Pancreas (tissue), 10 donors: ENCODE measurements around the gene INSL6. TPM values are rescaled to one million over a fixed set of nuclear protein-coding genes. Genes with fewer than 3 reads are reported as not detected.

ENCODE experiments used
- ATAC-seq, 4 donors: fragments of 200-7000 bp; cut with Tn5 transposase; one replicate each; pipeline versions ENCODE4 v1.8.0 to v1.9.1; 2020; ENCODE audit warnings: mild to moderate bottlenecking in 4 of 4, moderate library complexity in 4 of 4
- DNase-seq, 6 donors: peaks; one replicate each; pipeline ENCODE4 v3.0.0-alpha.2; 2020
- FAIRE-seq: peaks from 2 replicates; lab custom pipeline; 2012; peaks lifted over from hg19 to GRCh38; lab: Jason Lieb, UNC
- H3K27ac ChIP-seq, 4 donors: fragments of 200-600 bp; sonication (generic); 1 replicate in 3 of 4; 2 replicates in 1 of 4; pipeline versions ENCODE4 v1.5.0 to v1.8.0; 2020
- H3K27me3 ChIP-seq, 4 donors: fragments of 200-600 bp; one replicate each; pipeline ENCODE4 v1.8.0; 2021
- H3K36me3 ChIP-seq, 3 donors: fragments of 200-600 bp; sonication (generic) in 1 of 3; one replicate each; pipeline versions ENCODE4 v1.5.0 to v1.8.0; 2020 to 2021
- H3K4me1 ChIP-seq, 3 donors: fragments of 200-600 bp; one replicate each; pipeline ENCODE4 v1.8.0; 2021
- H3K4me3 ChIP-seq, 4 donors: fragments of 200-600 bp; sonication (generic) in 2 of 4; one replicate each; pipeline versions ENCODE4 v1.5.0 to v1.8.0; 2020 to 2021
- H3K9me3 ChIP-seq, 4 donors: fragments of 200-600 bp; one replicate each; pipeline ENCODE4 v1.8.0; 2021
- CTCF ChIP-seq, 4 donors: fragments of 200-600 bp; sonication (generic) in 3 of 4; IDR thresholded peaks; one replicate each; pipeline versions ENCODE4 v1.5.0 to v1.8.0; 2021; ENCODE audit warnings: antibody characterized with exemption in 4 of 4
- WGBS, 2 donors: extraction: QIAGEN DNeasy Blood & Tissue Kit; methylation state at CpG; one replicate each; pipeline ENCODE4 v1.1.7; 2013; 5-methylcytosine and 5-hydroxymethylcytosine counted together
- intact Hi-C, 3 donors: fragments of 100-400 bp; cut with DNase I; formaldehyde crosslinking; loops; one replicate each; pipeline versions ENCODE4 v1.11.1 to v1.14.2; 2022
- polyA plus RNA-seq, 2 donors: library from polyadenylated mRNA; stranded (reverse); fragments of 200-250 nt; gene quantifications; one replicate each; pipeline ENCODE4 v1.2.3, GENCODE V29; 2013
- total RNA-seq, 6 donors: library from RNA; stranded (reverse); fragmentation: NEBNext Ultra II Directional in 4 of 6; extraction: Animal tissue kit (Norgen Biotek cat#: 25700) in 4 of 6; gene quantifications; one replicate each; pipeline versions ENCODE4 v1.2.1 to v1.2.4, GENCODE V29; 2021 to 2023
- donor health status: healthy with polysubstance abuse.
- donor health status: DM: no; HTN: no; CAD: no; lungs with moderate emphysema.
- donor health status: DM: no; HTN: no; CAD: no.
- donor health status: control.
- donor health status: control.
- donor health status: Bipolar disorder and iron deficiency.
- donor health status: DM: yes; HTN: yes; CAD: no.
- donor health status: DM: no; HTN: no; CAD: no.
- donor health status: DM: no; HTN: no; CAD: no.
- donor health status: DM: yes; HTN: yes; CAD: no.

INSL6 gene
- total RNA-seq (under 1 TPM in 1 of 6 donors, not detected in 5; 0.23 TPM), polyA plus RNA-seq (not detected)

- WGBS, 2 donors = 73 to 77% methylated on average over 44 of the region's 44 CpGs
- ATAC-seq (no peak), DNase-seq (peak in 1 of 6 donors; percentile 30), FAIRE-seq (no peak)
- H3K27me3 ChIP-seq = no peaks in the 10 kb centered on the region
- no peak within 1 kb of the TSS for H3K4me3 ChIP-seq
- no peaks in the 10 kb centered on the region for H3K36me3 ChIP-seq
- intact Hi-C loops = loop anchor here in 1 of 3 donors (5.0 kb wide), 1 partner anchor 407 kb away; no protein-coding TSS in a partner anchor
- no peak within 1 kb of the TSS for H3K27ac ChIP-seq
- no peak for TF ChIP-seq CTCF (IDR thresholded peaks at IDR 0.05)
- H3K4me1 ChIP-seq = no peaks in the 10 kb centered on the region
- H3K9me3 ChIP-seq = no peaks in the 10 kb centered on the region
These were observed at the start of gene INSL6 for GRCh38 chr9:5185220-5185840. Gene INSL6 (minus strand): TSS chr9:5185639. CDS start chr9:5185602, 37 bp downstream.

GRCh38 chr9:5231212-5231611, 45.8 kb upstream of the INSL6 start, which contains the start of gene INSL4:
Gene INSL4 (plus strand): TSS chr9:5231419. CDS start chr9:5231524, 105 bp downstream.
- H3K27ac ChIP-seq = no peak within 1 kb of the TSS
- no peaks in the 10 kb centered on the region for H3K9me3 ChIP-seq
- no peak for ATAC-seq
- H3K36me3 ChIP-seq = no peaks in the 10 kb centered on the region
- intact Hi-C loops = no loop called here
- H3K27me3 ChIP-seq = peaks cover 0 to 3% (median 0%) of the 10 kb centered on the region in 4 donors
- no peaks in the 10 kb centered on the region for H3K4me1 ChIP-seq
- FAIRE-seq = no peak
- no peak within 1 kb of the TSS for H3K4me3 ChIP-seq
- 84 to 92% methylated on average over 2 of the region's 2 CpGs for WGBS, 2 donors
- no peak for DNase-seq
- TF ChIP-seq CTCF (IDR thresholded peaks at IDR 0.05) = no peak

- intact Hi-C loops = no loop called here
- no peaks in the 10 kb centered on the region for H3K36me3 ChIP-seq
- 63 to 64% methylated on average over 10 of the region's 10 CpGs for WGBS, 2 donors
- H3K4me3 ChIP-seq = no peak overlapping the region
- peaks cover 0 to 3% (median 0%) of the 10 kb centered on the region in 4 donors for H3K27me3 ChIP-seq
- ATAC-seq = no peak
- H3K27ac ChIP-seq = no peak overlapping the region
- no peak for DNase-seq
- no peaks in the 10 kb centered on the region for H3K4me1 ChIP-seq
- no peak for FAIRE-seq
- no peaks in the 10 kb centered on the region for H3K9me3 ChIP-seq
- no peak for TF ChIP-seq CTCF (IDR thresholded peaks at IDR 0.05)
These were observed 45.1 kb upstream of the INSL6 start for GRCh38 chr9:5230554-5230953.

- no peak for FAIRE-seq
- no peaks in the 10 kb centered on the region for H3K36me3 ChIP-seq
These were observed 19.6 kb upstream of the INSL6 start for GRCh38 chr9:5205071-5205470.

More at GRCh38 chr9:5205071-5205470, 19.6 kb upstream of the INSL6 start:
- H3K4me1 ChIP-seq = no peaks in the 10 kb centered on the region
- no peaks in the 10 kb centered on the region for H3K9me3 ChIP-seq
- ATAC-seq (no peak), DNase-seq (no peak)
- no peaks in the 10 kb centered on the region for H3K27me3 ChIP-seq
- H3K27ac ChIP-seq = no peak overlapping the region
- TF ChIP-seq CTCF (IDR thresholded peaks at IDR 0.05) = no peak
- intact Hi-C loops = no loop called here
- no peak overlapping the region for H3K4me3 ChIP-seq
